GM19193 (cell line): ENCODE results near the gene SFXN5.

Experiments used
- POLR2A ChIP-seq: IDR thresholded peaks from 4 replicates; pipeline ENCODE4 v1.6.1; 2011; ENCODE audit not compliant: insufficient read depth, insufficient read length; ENCODE audit errors: extremely low read depth

The SFXN5 gene

GRCh38 chr2:73027340-73027739 is 44.2 kb downstream of the SFXN5 start:
- TF ChIP-seq POLR2A = no peak

DNA sequence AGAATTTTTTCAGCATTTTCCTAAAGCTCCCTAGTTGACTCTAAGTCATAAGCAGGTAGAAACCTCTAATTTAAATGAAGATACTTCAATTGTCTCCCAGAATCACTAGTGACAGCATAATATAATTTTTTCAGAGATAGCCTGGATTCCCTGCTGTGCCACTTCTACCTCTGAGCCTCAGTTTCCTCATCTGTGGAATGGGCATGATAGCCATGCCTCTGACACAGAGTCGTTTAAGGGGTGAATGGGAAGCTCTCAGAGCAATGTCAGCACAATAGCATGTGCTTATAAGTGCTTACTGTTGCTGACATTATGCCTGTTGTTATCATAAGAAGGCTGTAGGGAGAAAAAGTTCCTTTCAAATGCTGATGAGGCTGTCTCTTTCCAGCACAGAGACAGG is 48.0 kb downstream of the SFXN5 start:
- no peak for TF ChIP-seq POLR2A

- TF ChIP-seq POLR2A = no peak
These were observed 49.4 kb downstream of the SFXN5 start for GRCh38 chr2:73022024-73022568.

GRCh38 chr2:73021371-73022010 is 50.0 kb downstream of the SFXN5 start:
- TF ChIP-seq POLR2A = no peak

- no peak for TF ChIP-seq POLR2A
These were observed 50.7 kb downstream of the SFXN5 start for GRCh38 chr2:73020657-73021370.

DNA sequence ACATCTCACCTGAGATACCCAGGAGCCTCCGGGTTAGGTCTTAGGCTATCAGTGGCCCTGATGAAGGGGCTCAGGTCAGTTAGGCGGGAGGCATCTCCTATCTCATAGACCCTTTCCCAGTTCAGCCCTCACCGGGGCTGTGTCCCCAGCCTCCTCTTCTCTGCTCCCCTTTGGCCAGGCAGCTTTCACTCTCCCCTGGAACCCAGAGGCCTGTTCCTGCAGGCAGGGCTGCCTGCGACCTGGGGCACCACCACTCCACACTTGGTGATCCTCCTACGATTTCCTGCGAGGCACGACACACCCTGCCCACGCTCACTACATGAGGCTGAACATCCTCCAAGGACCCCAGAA is 51.2 kb downstream of the SFXN5 start:
- no peak for TF ChIP-seq POLR2A

GRCh38 chr2:73018188-73018825 is 53.2 kb downstream of the SFXN5 start:
- TF ChIP-seq POLR2A = no peak

DNA sequence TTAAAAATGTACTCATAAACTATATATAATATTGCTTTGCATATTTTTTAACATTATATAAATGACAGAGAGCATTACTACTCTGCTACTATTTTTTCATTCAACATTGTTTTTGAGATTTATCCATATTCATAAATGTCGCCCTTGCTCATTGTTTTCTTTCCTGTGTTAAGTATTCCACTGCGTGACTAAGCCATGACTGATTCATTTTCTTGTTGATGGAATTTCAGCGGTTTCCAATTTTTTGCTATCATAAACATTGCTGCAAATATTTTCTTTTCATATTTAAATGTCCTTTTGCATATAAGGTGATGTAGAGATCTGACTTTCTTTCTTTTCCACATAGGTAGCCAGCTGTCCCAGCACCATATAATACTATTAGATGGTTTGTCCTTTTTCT is 57.6 kb downstream of the SFXN5 start:
- TF ChIP-seq POLR2A = no peak

- no peak for TF ChIP-seq POLR2A
These were observed 62.2 kb downstream of the SFXN5 start for GRCh38 chr2:73009177-73009839.

DNA sequence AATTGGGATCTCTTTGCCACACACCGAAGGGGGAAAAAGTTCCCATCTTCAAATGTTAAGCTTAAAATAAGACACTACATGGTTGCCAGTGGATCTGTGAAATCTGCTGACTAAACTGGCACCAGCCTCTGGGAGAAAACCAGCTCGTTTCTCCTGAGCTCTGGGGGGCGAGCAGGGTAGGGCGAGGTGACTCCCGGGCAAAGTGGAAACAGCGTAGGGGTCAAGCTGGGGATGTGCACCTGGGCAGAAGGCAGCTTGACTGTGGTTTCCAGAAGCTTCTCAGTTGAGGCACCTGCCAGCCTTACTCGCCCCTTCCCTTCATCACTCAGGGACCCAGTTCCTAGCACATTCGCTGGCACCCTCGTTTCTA is 62.8 kb downstream of the SFXN5 start:
- TF ChIP-seq POLR2A = no peak

DNA sequence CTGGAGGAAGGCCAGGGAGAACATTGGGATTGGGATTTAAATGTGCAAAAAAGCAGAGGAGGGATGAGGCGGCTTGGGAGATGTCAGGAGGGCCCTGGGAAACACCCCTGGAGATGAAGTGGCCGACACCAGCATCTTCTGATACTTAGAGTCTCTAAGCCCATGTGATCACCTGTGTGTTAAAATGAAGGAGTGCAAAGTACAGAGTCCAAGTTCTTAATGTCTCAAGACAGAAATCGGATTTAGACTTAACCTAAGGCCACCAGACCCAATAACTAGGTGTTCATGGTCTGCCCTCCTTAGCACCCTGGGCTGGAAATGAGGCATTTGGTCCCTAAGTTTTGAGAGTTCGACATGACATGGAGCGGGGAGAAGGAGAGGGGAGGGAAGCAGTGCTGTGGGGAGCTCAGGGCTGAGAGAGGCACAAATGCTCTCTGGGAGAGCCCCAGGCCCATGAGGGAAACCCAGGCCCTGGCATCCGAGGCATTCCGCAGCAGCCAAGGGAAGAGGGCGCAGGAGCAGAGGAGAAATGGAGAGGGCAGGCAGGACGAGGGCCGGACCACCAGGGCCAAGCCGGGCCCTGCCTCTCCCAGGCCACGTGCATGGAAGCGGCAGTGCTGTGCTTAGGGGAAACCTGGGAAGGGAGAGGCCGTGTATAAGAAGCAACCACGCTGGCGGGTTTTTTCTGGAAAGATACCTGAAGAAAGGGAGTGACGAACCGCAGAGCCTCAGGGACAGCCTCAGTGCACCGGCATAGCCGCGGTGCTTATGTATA is 63.3 kb downstream of the SFXN5 start:
- TF ChIP-seq POLR2A = no peak

DNA sequence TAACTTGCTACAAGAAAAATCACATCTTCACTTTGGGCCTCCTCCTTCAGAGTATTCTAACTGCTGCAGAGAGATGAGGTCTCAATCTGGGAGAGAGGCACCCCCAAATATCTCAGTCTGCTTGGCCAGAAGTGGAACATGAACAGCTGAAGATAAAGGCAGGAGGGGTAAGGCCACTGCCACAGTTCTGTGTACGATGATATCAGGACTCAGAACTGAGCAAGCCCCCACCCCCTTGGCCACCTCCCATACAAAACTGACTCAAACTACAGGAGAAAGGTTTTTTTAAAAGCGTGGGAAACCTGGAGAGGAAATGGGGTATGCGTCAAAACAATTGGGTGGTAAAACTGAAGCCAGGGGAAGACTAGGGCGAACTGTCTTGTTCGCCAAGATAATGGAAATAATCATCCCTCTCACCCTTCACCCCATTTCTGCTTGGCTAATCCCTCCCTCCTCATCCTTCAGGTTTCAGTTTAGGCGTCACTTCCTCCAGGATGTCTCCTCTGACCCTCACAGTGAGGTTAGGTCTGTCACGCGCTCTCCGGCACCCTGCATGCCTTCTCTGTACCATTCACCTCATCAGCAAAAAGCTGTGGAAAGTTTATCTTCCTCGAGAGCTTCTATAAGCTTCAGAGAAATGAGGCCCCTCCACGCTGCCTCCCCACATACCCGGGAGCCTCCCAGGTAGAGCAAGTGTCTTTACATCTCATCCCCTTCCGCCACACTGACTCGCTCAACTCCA is 64.4 kb downstream of the SFXN5 start:
- TF ChIP-seq POLR2A = no peak

DNA sequence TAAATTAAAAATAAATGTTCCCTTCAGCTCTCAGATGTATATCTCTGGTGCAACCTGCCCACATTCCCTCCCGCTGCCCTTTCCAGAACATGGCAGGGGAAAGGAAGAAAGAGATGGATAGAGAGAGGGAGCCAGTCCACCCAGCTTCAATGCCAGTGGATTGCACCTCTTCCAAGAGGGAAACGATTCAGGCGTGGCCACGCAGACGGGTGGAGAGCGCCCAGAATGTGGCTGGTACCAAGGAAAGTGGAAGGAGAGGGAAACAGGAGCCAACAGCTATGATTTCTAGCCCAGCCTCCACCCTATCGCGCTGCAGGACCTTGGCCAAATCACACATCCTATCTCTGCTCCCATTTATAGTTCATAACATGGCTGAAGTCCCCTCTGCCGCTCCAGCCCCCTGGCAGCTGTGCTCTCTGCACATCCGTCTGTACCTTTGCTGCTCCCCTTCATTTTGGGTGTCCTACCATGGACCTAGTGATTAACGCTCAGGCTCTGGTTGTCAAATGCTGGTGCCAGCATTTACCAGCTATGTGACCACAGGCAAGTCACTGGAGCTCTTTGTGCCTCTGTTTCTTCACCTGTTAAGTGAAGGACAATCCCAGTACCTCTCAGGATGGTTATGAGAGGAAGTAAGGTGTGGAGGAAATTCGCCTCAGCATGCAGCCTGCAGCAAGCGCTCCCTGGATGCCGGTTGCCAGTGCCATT is 66.5 kb downstream of the SFXN5 start:
- TF ChIP-seq POLR2A = no peak
